Effector memory CD8-positive, alpha-beta T cell (primary cell): ENCODE data around the gene RAD51AP2.
"Not testable (repeated sequence)": the region's sequence is repeated elsewhere in the genome, so short reads cannot be mapped to it uniquely, and the experiment has no call there.

Source experiments
- ATAC-seq: fragments of 150-1000 bp; cut with Tn5 transposase; replicated peaks from 2 replicates; pipeline ENCODE4 v1.10.0; 2021; ENCODE audit warnings: mild to moderate bottlenecking, moderate library complexity
- DNase-seq, 3 experiments: peaks; one replicate each; pipeline ENCODE4 v3.0.0; 2021
- H3K27ac Mint-ChIP-seq, 2 donors: one replicate each; pipeline ENCODE4 v1.8.0; 2022; ENCODE audit warnings: mild to moderate bottlenecking in 2 of 2, mixed read lengths in 2 of 2, moderate library complexity in 2 of 2
- H3K27me3 Mint-ChIP-seq, 2 donors: one replicate each; pipeline ENCODE4 v1.8.0; 2022; ENCODE audit warnings: mixed read lengths in 2 of 2
- H3K36me3 Mint-ChIP-seq: one replicate; pipeline ENCODE4 v1.8.0; 2022; ENCODE audit warnings: mild to moderate bottlenecking, moderate library complexity, mixed read lengths; ENCODE audit not compliant: insufficient read depth
- H3K4me1 Mint-ChIP-seq, 2 donors: one replicate each; pipeline ENCODE4 v1.8.0; 2022; ENCODE audit warnings: low read depth in 2 of 2, mixed read lengths in 2 of 2
- H3K4me3 Mint-ChIP-seq, 2 donors: one replicate each; pipeline ENCODE4 v1.8.0; 2022; ENCODE audit warnings: mild to moderate bottlenecking in 2 of 2, mixed read lengths in 2 of 2, moderate library complexity in 2 of 2
- H3K9me3 Mint-ChIP-seq, 2 donors: one replicate each; pipeline ENCODE4 v1.8.0; 2022; ENCODE audit warnings: mixed read lengths in 2 of 2

Gene RAD51AP2

DNA sequence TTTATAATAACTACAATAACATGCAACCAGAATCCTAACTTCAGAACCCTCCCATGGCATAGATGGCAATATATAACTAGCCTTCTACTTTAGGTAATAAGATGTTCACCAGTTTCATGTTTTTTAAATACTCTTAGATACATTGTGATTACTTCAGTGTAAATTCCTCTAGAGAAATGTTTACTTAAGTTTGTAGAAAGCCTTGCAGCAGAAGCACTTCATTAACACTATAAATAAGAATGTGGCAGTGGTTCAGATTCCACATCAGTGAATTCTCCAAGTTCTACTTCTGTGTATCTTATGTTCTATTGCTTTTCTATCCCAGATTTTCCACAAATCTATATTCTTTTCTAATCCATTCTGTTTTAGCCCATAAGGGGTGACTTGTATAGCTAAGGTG lies 1.2 kb upstream of the RAD51AP2 start:
- Mint-ChIP-seq H3K4me1 (no peaks in the 10 kb centered on the region), H3K9me3 (peaks cover 0 to 4% of the 10 kb centered on the region in 2 donors), H3K36me3 (no peaks in the 10 kb centered on the region), H3K27me3 (no peaks in the 10 kb centered on the region), H3K4me3 (no peak overlapping the region), H3K27ac (no peak overlapping the region)
- no peak for ATAC-seq
- no peak for DNase-seq

- ATAC-seq = no peak
- no peaks in the 10 kb centered on the region for H3K4me1 Mint-ChIP-seq
These were observed 594 bp downstream of the RAD51AP2 start for GRCh38 chr2:17517481-17518211.

DNA sequence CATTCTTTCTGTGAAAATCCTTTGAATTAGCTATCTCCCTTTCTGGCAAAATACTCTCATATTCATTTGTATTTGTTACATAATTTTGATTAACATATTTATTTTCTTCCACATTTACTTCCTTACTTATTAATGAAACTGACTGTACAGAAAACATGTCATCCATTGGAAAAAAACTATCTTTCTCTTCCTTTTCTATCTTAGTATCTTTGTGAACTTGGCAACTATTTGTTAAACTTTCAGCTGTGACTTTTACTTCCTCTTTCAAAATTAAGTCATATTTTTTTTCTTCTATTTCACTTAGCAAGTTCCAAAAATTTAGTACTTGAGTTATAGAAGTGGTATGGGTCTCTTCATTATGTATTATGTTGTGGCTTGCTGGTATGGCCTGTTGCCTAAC lies 2.6 kb downstream of the RAD51AP2 start:
- DNase-seq (no peak), ATAC-seq (no peak)
- Mint-ChIP-seq H3K36me3 (no peaks in the 10 kb centered on the region), H3K27ac (no peak overlapping the region), H3K9me3 (peaks cover 0 to 4% of the 10 kb centered on the region in 2 donors), H3K4me3 (no peak overlapping the region), H3K27me3 (no peaks in the 10 kb centered on the region), H3K4me1 (no peaks in the 10 kb centered on the region)

More at GRCh38 chr2:17517481-17518211, 594 bp downstream of the RAD51AP2 start:
- no peak overlapping the region for H3K4me3 Mint-ChIP-seq
- H3K36me3 Mint-ChIP-seq = no peaks in the 10 kb centered on the region
- no peak for DNase-seq
- peaks cover 0 to 4% of the 10 kb centered on the region in 2 donors for H3K9me3 Mint-ChIP-seq
- H3K27me3 Mint-ChIP-seq = no peaks in the 10 kb centered on the region
- no peak overlapping the region for H3K27ac Mint-ChIP-seq

DNA sequence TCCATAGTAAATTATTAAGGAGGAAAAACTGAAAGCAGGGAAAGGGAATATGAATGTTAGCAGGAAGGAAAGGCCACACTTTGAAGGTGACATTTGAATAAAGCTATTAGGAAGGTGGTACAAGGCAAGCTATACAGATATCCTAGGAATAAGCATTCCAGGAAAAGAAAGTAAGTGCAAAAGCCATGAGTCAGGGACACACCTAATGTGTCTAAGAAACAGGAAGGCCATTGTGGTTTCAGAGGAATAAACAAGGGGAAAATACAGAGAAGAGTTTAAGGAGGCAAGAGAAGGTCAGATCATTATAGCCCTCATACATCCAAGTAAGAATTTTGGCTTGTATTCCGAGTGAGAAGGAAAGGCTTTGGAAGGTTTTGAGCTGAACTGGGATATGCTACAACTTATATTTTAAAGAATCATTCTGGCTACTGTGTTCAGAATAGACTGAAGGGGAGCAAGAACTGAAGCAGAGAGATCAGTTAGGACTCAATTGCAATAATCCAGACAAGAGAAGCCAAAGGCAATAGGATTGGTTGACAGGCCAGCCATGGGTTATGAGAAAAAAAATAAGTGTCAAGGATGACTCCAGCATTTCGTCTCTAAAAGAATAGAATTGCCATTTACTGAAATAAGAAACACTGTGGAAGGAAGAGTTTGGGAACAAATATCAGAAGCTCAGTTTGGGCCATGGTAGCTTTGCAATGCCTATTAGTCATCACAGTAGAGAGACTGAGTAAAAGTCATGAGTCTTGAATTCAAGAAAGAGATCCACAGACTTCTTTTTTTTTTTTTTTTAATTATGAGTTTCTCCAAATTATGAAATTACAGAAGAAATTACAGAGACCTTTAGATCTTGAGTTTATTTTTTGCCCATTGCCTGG lies 11.3 kb downstream of the RAD51AP2 start:
- no peaks in the 10 kb centered on the region for H3K4me1 Mint-ChIP-seq
- H3K36me3 Mint-ChIP-seq = no peaks in the 10 kb centered on the region
- no peak overlapping the region for H3K27ac Mint-ChIP-seq
- ATAC-seq (no peak), DNase-seq (no peak)
- no peaks in the 10 kb centered on the region for H3K27me3 Mint-ChIP-seq
- peaks cover 0 to 8% of the 10 kb centered on the region in 2 donors for H3K9me3 Mint-ChIP-seq
- H3K4me3 Mint-ChIP-seq = no peak overlapping the region

DNA sequence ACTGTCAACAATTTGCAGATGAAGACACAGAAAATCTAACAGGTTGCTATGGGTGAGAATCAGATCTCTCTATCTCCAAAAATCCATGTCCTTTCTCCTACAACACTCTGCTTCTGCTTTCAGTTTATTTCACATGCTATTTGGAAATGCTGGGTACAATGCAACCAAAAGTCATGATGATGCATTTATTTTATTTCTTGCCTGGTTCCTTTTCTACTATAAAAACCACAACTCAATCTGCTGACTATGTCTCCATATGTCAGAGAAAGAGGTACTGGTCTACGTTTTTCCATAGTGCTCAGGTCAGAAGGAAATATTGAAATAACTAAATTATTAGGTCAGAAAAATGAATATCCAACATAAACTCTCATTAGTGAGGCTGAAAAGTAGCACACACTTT lies 20.5 kb downstream of the RAD51AP2 start:
- no peak for ATAC-seq
- H3K4me3 Mint-ChIP-seq = no peak overlapping the region
- no peaks in the 10 kb centered on the region for H3K9me3 Mint-ChIP-seq
- H3K27ac Mint-ChIP-seq = no peak overlapping the region
- no peaks in the 10 kb centered on the region for H3K36me3 Mint-ChIP-seq
- no peak for DNase-seq
- H3K27me3 Mint-ChIP-seq = no peaks in the 10 kb centered on the region
- no peaks in the 10 kb centered on the region for H3K4me1 Mint-ChIP-seq

- DNase-seq (no peak), ATAC-seq (no peak)
- Mint-ChIP-seq H3K27ac (no peak overlapping the region), H3K4me3 (no peak overlapping the region), H3K27me3 (no peaks in the 10 kb centered on the region), H3K9me3 (no peaks in the 10 kb centered on the region), H3K4me1 (no peaks in the 10 kb centered on the region), H3K36me3 (no peaks in the 10 kb centered on the region)
These were observed 22.6 kb downstream of the RAD51AP2 start for GRCh38 chr2:17495590-17495989.

- not testable (repeated sequence) for H3K27me3 Mint-ChIP-seq, H3K4me1 Mint-ChIP-seq, ATAC-seq, H3K36me3 Mint-ChIP-seq, H3K4me3 Mint-ChIP-seq, H3K9me3 Mint-ChIP-seq, DNase-seq, H3K27ac Mint-ChIP-seq
These were observed 28.1 kb downstream of the RAD51AP2 start for GRCh38 chr2:17490165-17490564.

DNA sequence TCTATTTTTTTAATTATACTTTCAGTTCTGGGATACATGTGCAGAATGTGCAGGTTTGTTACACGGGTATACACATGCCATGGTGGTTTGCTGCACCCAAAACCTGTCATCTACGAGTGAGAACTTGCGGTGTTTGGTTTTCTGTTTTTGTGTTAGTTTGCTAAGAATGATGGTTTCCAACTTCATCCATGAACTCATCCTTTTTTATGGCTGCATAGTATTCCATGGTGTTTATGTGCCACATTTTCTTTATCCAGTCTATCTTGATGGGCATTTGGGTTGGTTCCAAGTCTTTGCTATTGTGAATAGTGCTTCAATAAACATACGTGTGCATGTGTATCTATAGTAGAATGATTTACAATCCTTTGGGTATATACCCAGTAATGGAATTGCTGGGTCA lies 29.6 kb downstream of the RAD51AP2 start:
- not testable (repeated sequence) for H3K9me3 Mint-ChIP-seq, H3K4me1 Mint-ChIP-seq, DNase-seq, H3K36me3 Mint-ChIP-seq, H3K27ac Mint-ChIP-seq, H3K27me3 Mint-ChIP-seq, H3K4me3 Mint-ChIP-seq, ATAC-seq

DNA sequence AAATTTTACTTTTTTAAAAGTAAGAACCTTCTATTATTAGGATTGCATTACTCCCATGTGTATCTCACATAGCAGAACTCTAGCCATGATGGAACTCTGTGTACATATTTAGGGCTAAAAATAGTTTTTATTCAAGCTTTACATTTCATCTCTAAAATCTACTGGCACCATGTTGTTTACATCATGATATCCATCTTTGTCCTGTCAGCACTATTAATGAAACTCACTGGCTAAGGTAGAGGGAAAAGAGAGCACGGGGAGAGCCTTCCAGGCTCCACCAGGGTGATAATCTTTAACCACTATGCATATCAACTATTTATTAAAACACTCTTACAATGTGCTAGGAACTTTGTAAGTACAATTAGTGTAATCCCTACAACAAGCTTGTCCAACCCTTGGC lies 34.7 kb downstream of the RAD51AP2 start:
- no peaks in the 10 kb centered on the region for H3K27me3 Mint-ChIP-seq
- H3K36me3 Mint-ChIP-seq = no peaks in the 10 kb centered on the region
- H3K27ac Mint-ChIP-seq = no peak overlapping the region
- no peak for ATAC-seq
- peaks cover 3 to 8% of the 10 kb centered on the region in 2 donors for H3K9me3 Mint-ChIP-seq
- H3K4me1 Mint-ChIP-seq = no peaks in the 10 kb centered on the region
- no peak for DNase-seq
- H3K4me3 Mint-ChIP-seq = no peak overlapping the region

DNA sequence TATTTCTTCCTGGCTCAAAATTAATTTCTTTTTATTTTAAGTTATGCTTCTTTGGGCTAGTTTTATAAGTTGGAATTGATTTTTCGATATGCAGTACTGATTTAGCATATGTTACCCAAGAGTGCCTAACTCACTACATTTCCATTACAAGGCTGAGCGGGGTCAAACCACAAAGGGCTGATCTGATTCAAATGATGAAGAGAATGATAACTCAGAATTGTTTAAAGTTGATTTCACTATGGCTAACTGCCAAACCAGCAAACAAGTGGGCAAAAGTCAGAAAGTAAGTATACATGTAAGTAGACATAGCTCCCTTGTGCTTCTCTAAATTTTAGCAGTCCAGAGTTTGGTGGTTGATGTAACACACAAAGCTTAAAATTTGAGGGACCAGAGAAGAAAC lies 35.6 kb downstream of the RAD51AP2 start:
- no peak overlapping the region for H3K27ac Mint-ChIP-seq
- ATAC-seq (no peak), DNase-seq (no peak)
- H3K4me1 Mint-ChIP-seq = no peaks in the 10 kb centered on the region
- H3K36me3 Mint-ChIP-seq = no peaks in the 10 kb centered on the region
- no peaks in the 10 kb centered on the region for H3K27me3 Mint-ChIP-seq
- H3K9me3 Mint-ChIP-seq = peaks cover 3 to 8% of the 10 kb centered on the region in 2 donors
- no peak overlapping the region for H3K4me3 Mint-ChIP-seq

GRCh38 chr2:17479875-17480274 lies 38.4 kb downstream of the RAD51AP2 start:
- ATAC-seq = no peak
- Mint-ChIP-seq H3K4me1 (no peaks in the 10 kb centered on the region), H3K27ac (no peak overlapping the region), H3K9me3 (peaks cover 3 to 8% of the 10 kb centered on the region in 2 donors), H3K27me3 (no peaks in the 10 kb centered on the region), H3K4me3 (no peak overlapping the region), H3K36me3 (no peaks in the 10 kb centered on the region)
- DNase-seq = no peak

- Mint-ChIP-seq H3K36me3 (no peaks in the 10 kb centered on the region), H3K27me3 (no peaks in the 10 kb centered on the region), H3K27ac (no peak overlapping the region), H3K4me1 (no peaks in the 10 kb centered on the region), H3K9me3 (peaks cover 3% of the 10 kb centered on the region in 2 donors), H3K4me3 (no peak overlapping the region)
- no peak for ATAC-seq
- DNase-seq = no peak
These were observed 41.4 kb downstream of the RAD51AP2 start for GRCh38 chr2:17476830-17477229.

GRCh38 chr2:17476064-17476463 lies 42.2 kb downstream of the RAD51AP2 start:
- Mint-ChIP-seq H3K4me3 (no peak overlapping the region), H3K36me3 (no peaks in the 10 kb centered on the region), H3K27ac (no peak overlapping the region), H3K27me3 (no peaks in the 10 kb centered on the region), H3K4me1 (no peaks in the 10 kb centered on the region), H3K9me3 (peaks cover under 1 to 3% of the 10 kb centered on the region in 2 donors)
- ATAC-seq = no peak
- DNase-seq = no peak

DNA sequence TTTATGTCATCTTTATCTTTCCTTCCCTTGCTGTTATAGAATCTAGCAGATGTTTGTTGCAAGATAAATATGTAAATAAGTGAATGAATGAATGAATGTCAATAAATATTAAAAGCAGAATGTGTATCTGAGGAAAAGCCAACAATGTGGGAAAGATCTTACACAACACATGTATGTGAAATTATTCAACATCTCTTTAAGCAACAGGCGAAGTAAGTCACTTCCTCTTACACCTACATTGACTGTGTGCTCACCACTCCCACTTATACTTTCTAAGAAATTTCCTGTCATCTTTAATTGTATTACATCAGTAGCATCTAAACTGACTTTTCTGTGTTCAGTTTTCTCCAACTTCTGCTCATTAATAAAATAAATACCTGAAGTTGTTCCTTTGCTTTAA lies 43.0 kb downstream of the RAD51AP2 start:
- no peaks in the 10 kb centered on the region for H3K27me3 Mint-ChIP-seq
- no peak overlapping the region for H3K4me3 Mint-ChIP-seq
- DNase-seq (no peak), ATAC-seq (no peak)
- no peaks in the 10 kb centered on the region for H3K36me3 Mint-ChIP-seq
- H3K27ac Mint-ChIP-seq = no peak overlapping the region
- no peaks in the 10 kb centered on the region for H3K4me1 Mint-ChIP-seq
- H3K9me3 Mint-ChIP-seq = peaks cover 7 to 8% of the 10 kb centered on the region in 2 donors
